GM23248 (cell line): ENCODE data around the gene SCLT1.

Experiments
- EZH2 ChIP-seq: fragments of 200-600 bp; sonication (generic); IDR thresholded peaks from 2 replicates; pipeline ENCODE4 v1.6.1; 2018; ENCODE audit warnings: antibody characterized with exemption, mild to moderate bottlenecking; ENCODE audit not compliant: insufficient read depth, poor library complexity, severe bottlenecking
- EZH2phosphoT487 ChIP-seq: fragments of 200-600 bp; sonication (generic); IDR thresholded peaks from 2 replicates; pipeline ENCODE4 v1.6.1; 2018; ENCODE audit warnings: antibody characterized with exemption, moderate library complexity, mild to moderate bottlenecking, low read depth; ENCODE audit not compliant: insufficient read depth

DNA sequence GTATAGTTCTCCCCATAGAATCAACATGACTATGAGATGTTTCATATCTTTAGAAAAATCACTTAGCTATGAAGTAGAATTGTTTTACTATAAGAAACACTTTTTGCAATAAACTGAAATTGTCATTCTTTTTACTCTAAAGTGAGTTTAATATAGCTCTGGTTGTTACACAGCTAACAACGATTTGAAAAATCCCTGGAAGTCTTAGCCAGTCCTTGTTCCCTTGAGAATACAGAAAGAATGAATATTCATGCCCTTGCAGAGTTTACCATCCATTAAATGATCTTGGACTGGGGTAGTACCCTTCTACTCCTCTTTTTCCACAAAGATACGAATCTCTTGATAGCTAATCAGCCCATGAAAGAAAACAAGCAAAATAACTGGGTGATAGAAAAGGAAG lies 142.0 kb downstream of the SCLT1 start:
- TF ChIP-seq EZH2phosphoT487 (no peak), EZH2 (no peak)
